ENCODE measurements around the gene XAGE3.
"Not testable (repeated sequence)": the region's sequence is repeated elsewhere in the genome, so short reads cannot be mapped to it uniquely, and the experiment has no call there.

Gene XAGE3

DNA sequence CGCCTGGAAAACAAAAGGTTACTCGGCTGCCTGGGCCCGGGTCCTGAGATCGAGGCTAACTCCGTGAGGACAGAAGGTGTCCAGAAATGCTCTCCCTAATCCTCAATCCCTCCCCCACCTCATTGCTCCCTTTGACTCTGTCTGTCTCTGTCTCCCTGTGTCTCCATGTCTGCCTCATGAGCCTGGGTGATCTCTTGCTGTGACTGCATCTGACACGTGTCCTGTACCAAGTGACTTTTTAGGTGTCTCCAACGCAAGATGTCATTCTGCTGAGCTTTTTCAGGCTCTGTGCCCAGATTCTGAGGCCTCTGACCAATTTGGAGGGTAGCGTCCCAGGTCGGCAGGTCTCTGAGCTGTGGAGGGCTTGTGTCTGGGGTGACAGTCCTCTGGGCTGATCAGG, 20.2 kb upstream of the XAGE3 start:
- not testable (repeated sequence) for H3K27ac ChIP-seq (ENCODE audit: low read length); H3K9ac ChIP-seq (ENCODE audit: low read length in 2 of 2); H3K4me3 ChIP-seq (ENCODE audit: low read length in 2 of 2); H3K36me3 ChIP-seq (ENCODE audit: control insufficient read depth in 2 of 2, insufficient read depth in 2 of 2, low read length in 2 of 2); H3K4me1 ChIP-seq (ENCODE audit: control insufficient read depth, insufficient read depth, low read length); H3K9me3 ChIP-seq (ENCODE audit: control insufficient read depth in 2 of 2, low read length in 2 of 2); H3K27me3 ChIP-seq (ENCODE audit: control insufficient read depth in 1 of 2, insufficient read depth in 2 of 2, low read length in 2 of 2)

DNA sequence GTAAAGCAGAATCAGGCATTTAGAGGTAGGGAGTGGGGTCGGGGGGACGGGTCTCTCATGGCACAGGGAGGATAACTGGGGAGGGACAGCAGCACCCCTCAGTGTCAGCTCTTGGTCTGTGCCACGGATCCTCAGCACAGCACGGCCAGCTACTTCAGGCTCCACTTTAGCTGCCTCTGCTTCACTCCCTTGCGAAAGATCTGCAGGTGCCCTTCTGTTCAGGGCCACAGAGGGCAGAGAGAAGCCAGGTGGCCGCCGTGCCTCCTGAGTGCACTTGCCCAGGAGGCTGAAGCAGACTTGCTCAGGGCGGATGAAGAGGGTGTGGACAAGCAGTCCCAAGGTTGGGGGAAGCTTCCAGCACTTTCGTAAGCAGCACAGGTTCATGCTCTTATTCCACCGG, 19.6 kb upstream of the XAGE3 start:
- not testable (repeated sequence) for H3K36me3 ChIP-seq (ENCODE audit: control insufficient read depth in 2 of 2, insufficient read depth in 2 of 2, low read length in 2 of 2); H3K4me1 ChIP-seq (ENCODE audit: control insufficient read depth, insufficient read depth, low read length); H3K4me3 ChIP-seq (ENCODE audit: low read length in 2 of 2); H3K9ac ChIP-seq (ENCODE audit: low read length in 2 of 2); H3K27me3 ChIP-seq (ENCODE audit: control insufficient read depth in 1 of 2, insufficient read depth in 2 of 2, low read length in 2 of 2); H3K27ac ChIP-seq (ENCODE audit: low read length); H3K9me3 ChIP-seq (ENCODE audit: control insufficient read depth in 2 of 2, low read length in 2 of 2)

DNA sequence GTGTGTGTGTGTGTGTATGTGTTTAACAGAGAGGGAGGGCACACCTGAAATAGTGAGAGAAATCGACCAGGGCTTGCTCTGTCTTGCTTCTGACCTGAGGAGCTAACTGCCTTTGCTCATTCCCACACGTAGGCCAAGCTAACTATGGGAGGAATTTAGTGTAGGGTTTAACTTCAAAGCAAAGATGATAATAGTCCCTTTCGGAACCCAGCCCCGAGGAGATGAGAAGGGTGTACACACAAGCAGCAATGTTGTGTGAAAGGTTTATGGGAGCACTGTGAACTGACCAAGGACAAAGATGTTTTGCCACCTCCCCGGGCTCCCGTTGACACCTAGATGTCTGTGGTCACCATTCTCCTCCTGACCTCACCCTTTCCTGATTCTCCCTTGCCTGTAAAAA, 8.5 kb upstream of the XAGE3 start:
- H3K4me1 ChIP-seq (ENCODE audit: control insufficient read depth, insufficient read depth, low read length); H3K27ac ChIP-seq (ENCODE audit: low read length); H3K36me3 ChIP-seq (ENCODE audit: control insufficient read depth in 2 of 2, insufficient read depth in 2 of 2, low read length in 2 of 2); H3K4me3 ChIP-seq (ENCODE audit: low read length in 2 of 2); H3K9ac ChIP-seq (ENCODE audit: low read length in 2 of 2); H3K9me3 ChIP-seq (ENCODE audit: control insufficient read depth in 2 of 2, low read length in 2 of 2): not testable (repeated sequence)
- H3K27me3 ChIP-seq (ENCODE audit: control insufficient read depth in 1 of 2, insufficient read depth in 2 of 2, low read length in 2 of 2) = peaks cover 0 to 17% of the 10 kb centered on the region in 2 donors

DNA sequence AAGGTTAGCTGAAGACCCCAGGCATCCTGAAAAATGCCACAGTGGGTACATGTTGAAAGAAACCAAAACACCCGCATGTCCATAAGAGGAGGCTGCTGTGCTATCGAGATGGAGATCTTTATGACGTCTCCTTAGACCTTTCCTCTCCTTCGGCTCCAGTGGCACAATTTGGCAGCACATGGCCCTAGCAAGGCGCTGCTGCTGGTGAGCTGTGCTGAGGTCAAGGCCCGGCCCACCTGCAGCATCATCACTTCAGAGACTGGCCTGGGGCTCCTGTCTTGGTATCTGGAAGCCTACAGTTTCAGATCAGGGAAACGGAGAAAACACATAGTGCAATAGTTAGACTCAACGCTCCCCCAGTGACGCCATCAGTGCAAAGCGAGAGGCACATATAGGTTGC, 7.6 kb upstream of the XAGE3 start:
- H3K9me3 ChIP-seq (ENCODE audit: control insufficient read depth in 2 of 2, low read length in 2 of 2) = not testable (repeated sequence)
- peaks cover 0 to 17% of the 10 kb centered on the region in 2 donors for H3K27me3 ChIP-seq (ENCODE audit: control insufficient read depth in 1 of 2, insufficient read depth in 2 of 2, low read length in 2 of 2)

DNA sequence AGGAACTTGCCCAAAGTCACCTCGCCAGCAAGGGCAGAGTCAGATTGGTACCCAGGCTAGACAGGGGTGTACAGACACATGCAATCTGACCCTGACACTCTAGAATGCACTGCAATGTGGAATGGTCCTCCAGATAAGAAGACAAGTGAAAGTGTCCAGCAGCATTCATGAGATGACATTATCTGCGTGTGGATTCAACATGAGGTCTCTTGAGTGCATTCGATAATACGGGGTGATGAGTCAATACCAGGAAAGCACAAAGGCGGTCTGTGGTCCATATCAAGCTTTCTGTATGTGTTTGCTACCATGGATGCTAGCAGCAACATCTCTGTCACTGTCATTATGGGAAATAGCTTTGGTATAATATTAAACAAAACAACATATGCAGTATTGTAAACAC, 6.8 kb upstream of the XAGE3 start:
- no peaks in the 10 kb centered on the region for H3K4me1 ChIP-seq (ENCODE audit: control insufficient read depth, insufficient read depth, low read length)
- no peak overlapping the region for H3K9ac ChIP-seq (ENCODE audit: low read length in 2 of 2)

More for the DNA sequence above, 7.6 kb upstream of the XAGE3 start:
- not testable (repeated sequence) for H3K36me3 ChIP-seq (ENCODE audit: control insufficient read depth in 2 of 2, insufficient read depth in 2 of 2, low read length in 2 of 2); H3K27ac ChIP-seq (ENCODE audit: low read length); H3K9ac ChIP-seq (ENCODE audit: low read length in 2 of 2); H3K4me1 ChIP-seq (ENCODE audit: control insufficient read depth, insufficient read depth, low read length); H3K4me3 ChIP-seq (ENCODE audit: low read length in 2 of 2)

DNA sequence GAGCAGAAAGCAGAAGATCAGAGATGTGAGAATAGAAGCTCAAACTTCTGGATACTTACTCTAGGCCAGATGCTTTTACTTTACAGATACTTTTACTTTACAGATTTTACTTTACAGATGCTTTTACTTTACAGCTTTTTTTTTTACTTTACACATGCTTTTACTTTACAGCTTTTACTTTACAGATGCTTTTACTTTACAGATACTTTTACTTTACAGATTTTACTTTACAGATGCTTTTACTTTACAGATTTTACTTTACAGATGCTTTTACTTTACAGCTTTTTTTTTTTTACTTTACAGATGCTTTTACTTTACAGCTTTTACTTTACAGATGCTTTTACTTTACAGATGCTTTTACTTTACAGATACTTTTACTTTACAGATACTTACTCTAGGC, 5.9 kb upstream of the XAGE3 start:
- H3K4me1 ChIP-seq (ENCODE audit: control insufficient read depth, insufficient read depth, low read length); H3K9me3 ChIP-seq (ENCODE audit: control insufficient read depth in 2 of 2, low read length in 2 of 2); H3K36me3 ChIP-seq (ENCODE audit: control insufficient read depth in 2 of 2, insufficient read depth in 2 of 2, low read length in 2 of 2); H3K4me3 ChIP-seq (ENCODE audit: low read length in 2 of 2); H3K27ac ChIP-seq (ENCODE audit: low read length); H3K9ac ChIP-seq (ENCODE audit: low read length in 2 of 2): not testable (repeated sequence)
- H3K27me3 ChIP-seq (ENCODE audit: control insufficient read depth in 1 of 2, insufficient read depth in 2 of 2, low read length in 2 of 2) = peaks cover 0 to 17% of the 10 kb centered on the region in 2 donors

More for the DNA sequence above, 6.8 kb upstream of the XAGE3 start:
- peaks cover 0 to 17% of the 10 kb centered on the region in 2 donors for H3K27me3 ChIP-seq (ENCODE audit: control insufficient read depth in 1 of 2, insufficient read depth in 2 of 2, low read length in 2 of 2)
- no peak overlapping the region for H3K4me3 ChIP-seq (ENCODE audit: low read length in 2 of 2)
- no peak overlapping the region for H3K27ac ChIP-seq (ENCODE audit: low read length)
- H3K9me3 ChIP-seq (ENCODE audit: control insufficient read depth in 2 of 2, low read length in 2 of 2) = no peaks in the 10 kb centered on the region
- no peaks in the 10 kb centered on the region for H3K36me3 ChIP-seq (ENCODE audit: control insufficient read depth in 2 of 2, insufficient read depth in 2 of 2, low read length in 2 of 2)

DNA sequence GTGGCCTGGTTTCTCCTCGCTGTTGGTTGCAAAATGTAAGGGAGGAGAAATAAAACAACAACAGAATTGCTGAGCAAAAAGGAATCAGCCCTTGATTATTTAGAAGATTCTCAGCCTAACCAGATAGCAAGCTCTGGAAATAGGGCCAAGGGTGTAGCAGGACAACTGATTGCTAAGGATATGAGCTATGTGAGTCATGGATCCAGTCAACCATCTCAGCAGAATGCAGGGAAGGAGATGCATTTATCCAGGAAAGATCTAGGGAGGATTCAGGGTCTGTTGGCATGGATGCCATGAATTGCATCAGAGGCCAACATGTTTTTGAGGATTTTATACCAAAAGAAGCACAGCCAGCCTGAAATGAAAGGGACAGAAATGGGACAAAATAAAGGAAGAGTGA, 2.2 kb upstream of the XAGE3 start:
- H3K4me1 ChIP-seq (ENCODE audit: control insufficient read depth, insufficient read depth, low read length) = no peaks in the 10 kb centered on the region
- H3K27ac ChIP-seq (ENCODE audit: low read length) = no peak overlapping the region
- no peaks in the 10 kb centered on the region for H3K36me3 ChIP-seq (ENCODE audit: control insufficient read depth in 2 of 2, insufficient read depth in 2 of 2, low read length in 2 of 2)
- H3K9me3 ChIP-seq (ENCODE audit: control insufficient read depth in 2 of 2, low read length in 2 of 2) = no peaks in the 10 kb centered on the region
- peaks cover 0 to 14% of the 10 kb centered on the region in 2 donors for H3K27me3 ChIP-seq (ENCODE audit: control insufficient read depth in 1 of 2, insufficient read depth in 2 of 2, low read length in 2 of 2)
- no peak overlapping the region for H3K4me3 ChIP-seq (ENCODE audit: low read length in 2 of 2)
- H3K9ac ChIP-seq (ENCODE audit: low read length in 2 of 2) = no peak overlapping the region

DNA sequence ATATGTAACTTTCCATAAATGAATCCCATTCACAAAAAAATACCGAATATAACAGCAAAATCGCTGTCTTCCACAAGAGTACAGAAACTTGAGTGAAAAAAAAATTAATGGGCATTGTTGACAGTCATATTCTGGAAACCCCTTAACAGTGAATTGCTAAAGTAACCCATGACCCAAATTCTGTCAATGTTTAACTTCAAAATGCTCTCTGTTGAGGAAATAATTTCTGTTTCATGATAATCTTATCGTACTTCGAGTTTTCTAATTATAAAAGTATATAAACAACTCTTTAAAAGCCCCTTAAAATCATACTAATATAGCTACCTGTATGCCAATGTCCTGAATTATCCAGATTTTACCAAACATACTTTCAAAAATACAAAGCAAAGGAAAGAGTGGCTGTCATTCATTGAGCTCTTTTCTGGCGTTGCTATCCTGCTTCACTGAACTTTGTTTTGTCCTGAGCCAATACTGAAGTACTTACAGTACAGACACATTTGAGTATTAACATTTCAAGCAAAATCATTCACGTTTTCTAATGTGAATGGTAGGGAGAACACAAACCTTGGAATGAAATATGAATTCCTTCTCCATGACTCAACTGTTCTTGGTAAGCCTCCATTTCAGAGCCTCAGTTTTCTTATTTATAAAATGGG, 2.4 kb downstream of the XAGE3 start:
- no peaks in the 10 kb centered on the region for H3K9me3 ChIP-seq (ENCODE audit: control insufficient read depth in 2 of 2, low read length in 2 of 2)
- H3K27ac ChIP-seq (ENCODE audit: low read length) = no peak overlapping the region
- no peak overlapping the region for H3K9ac ChIP-seq (ENCODE audit: low read length in 2 of 2)
- H3K4me3 ChIP-seq (ENCODE audit: low read length in 2 of 2) = no peak overlapping the region
- H3K4me1 ChIP-seq (ENCODE audit: control insufficient read depth, insufficient read depth, low read length) = no peaks in the 10 kb centered on the region
- H3K27me3 ChIP-seq (ENCODE audit: control insufficient read depth in 1 of 2, insufficient read depth in 2 of 2, low read length in 2 of 2) = peaks cover 0 to 5% of the 10 kb centered on the region in 2 donors
- no peaks in the 10 kb centered on the region for H3K36me3 ChIP-seq (ENCODE audit: control insufficient read depth in 2 of 2, insufficient read depth in 2 of 2, low read length in 2 of 2)

DNA sequence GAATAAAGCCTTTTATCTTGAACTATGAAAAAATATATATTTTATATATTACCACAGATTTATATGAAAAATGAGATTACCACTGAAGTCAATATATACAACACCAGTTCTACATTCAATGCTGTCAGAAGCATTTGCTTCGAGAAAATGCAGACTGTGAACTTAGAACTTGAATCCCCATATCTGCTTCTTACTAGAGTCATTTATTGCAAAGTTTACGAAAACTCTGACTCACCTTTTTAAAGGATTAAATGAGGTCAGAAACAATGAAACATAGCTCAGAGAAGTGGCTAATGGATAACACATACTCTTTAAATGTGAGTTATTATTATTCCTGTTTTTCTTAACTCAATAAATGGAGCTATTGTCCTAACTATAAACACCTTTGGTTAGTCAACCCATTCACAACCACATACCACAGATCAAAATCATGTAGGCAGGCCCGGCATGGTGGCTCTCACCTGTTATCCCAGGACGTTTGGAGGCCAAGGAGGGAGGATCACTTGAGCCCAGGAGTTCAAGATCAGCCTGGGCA, 10.8 kb downstream of the XAGE3 start:
- H3K27ac ChIP-seq (ENCODE audit: low read length) = not testable (repeated sequence)

DNA sequence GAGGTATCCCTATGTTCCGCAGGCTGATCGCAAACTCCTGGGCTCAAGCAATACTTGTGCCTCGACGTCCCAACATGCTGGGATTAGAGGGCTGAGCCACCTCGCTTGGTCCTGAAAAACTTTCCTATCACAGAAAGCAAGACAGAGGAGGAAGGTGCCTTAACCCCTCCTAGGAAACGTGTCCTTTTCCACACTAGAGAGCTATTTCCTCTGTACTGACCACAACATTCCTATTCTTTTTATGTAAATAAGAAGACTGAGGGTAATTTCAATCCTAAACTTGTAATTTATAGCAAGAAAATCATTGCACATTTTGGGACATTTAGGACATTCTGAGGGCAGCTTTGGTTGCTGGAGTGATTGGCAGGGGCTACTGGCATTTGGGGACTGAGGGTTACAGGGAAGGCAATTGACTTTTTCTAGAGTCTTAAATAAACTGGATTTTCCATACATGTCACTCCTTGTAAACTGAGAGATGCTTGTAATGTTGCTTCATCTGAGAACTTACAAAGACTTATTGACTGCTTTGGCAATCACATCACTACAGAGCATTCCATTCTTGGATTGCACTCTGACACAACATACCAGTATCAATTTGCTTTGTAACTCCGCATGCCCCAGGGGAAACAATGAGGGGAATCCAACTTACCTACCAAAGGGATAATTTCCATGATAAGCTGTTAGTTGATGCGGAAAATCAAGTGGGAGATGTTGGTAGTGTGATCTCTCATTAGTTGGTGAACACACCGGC, 15.6 kb downstream of the XAGE3 start:
- Histone ChIP-seq H3K9me3 (ENCODE audit: control insufficient read depth in 2 of 2, low read length in 2 of 2) (peaks cover 0 to 2% of the 10 kb centered on the region in 2 donors), H3K9ac (ENCODE audit: low read length in 2 of 2) (no peak overlapping the region), H3K27me3 (ENCODE audit: control insufficient read depth in 1 of 2, insufficient read depth in 2 of 2, low read length in 2 of 2) (peaks cover 0 to 32% of the 10 kb centered on the region in 2 donors), H3K4me3 (ENCODE audit: low read length in 2 of 2) (no peak overlapping the region), H3K36me3 (ENCODE audit: control insufficient read depth in 2 of 2, insufficient read depth in 2 of 2, low read length in 2 of 2) (no peaks in the 10 kb centered on the region), H3K4me1 (ENCODE audit: control insufficient read depth, insufficient read depth, low read length) (no peaks in the 10 kb centered on the region), H3K27ac (ENCODE audit: low read length) (no peak overlapping the region)

More for the DNA sequence above, 10.8 kb downstream of the XAGE3 start:
- not testable (repeated sequence) for H3K36me3 ChIP-seq (ENCODE audit: control insufficient read depth in 2 of 2, insufficient read depth in 2 of 2, low read length in 2 of 2); H3K9ac ChIP-seq (ENCODE audit: low read length in 2 of 2); H3K4me1 ChIP-seq (ENCODE audit: control insufficient read depth, insufficient read depth, low read length); H3K9me3 ChIP-seq (ENCODE audit: control insufficient read depth in 2 of 2, low read length in 2 of 2); H3K4me3 ChIP-seq (ENCODE audit: low read length in 2 of 2)
- H3K27me3 ChIP-seq (ENCODE audit: control insufficient read depth in 1 of 2, insufficient read depth in 2 of 2, low read length in 2 of 2) = peaks cover 0 to 16% of the 10 kb centered on the region in 2 donors

DNA sequence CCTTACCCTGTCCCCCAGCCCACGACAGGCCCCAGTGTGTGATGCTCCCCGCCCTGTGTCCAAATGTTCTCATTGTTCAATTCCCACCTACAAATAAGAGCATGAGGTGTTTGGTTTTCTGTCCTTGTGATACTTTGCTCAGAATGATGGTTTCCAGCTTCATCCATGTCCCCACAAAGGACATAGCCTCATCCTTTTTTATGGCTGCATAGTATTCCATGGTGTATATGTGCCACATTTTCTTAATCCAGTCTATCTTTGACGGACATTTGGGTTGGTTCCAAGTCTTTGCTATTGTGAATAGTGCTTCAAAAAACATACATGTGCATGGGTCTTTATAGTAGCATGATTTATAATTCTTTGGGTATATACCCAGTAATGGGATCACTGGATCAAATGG, 24.3 kb downstream of the XAGE3 start:
- not testable (repeated sequence) for H3K27me3 ChIP-seq (ENCODE audit: control insufficient read depth in 1 of 2, insufficient read depth in 2 of 2, low read length in 2 of 2); H3K27ac ChIP-seq (ENCODE audit: low read length); H3K4me1 ChIP-seq (ENCODE audit: control insufficient read depth, insufficient read depth, low read length); H3K9me3 ChIP-seq (ENCODE audit: control insufficient read depth in 2 of 2, low read length in 2 of 2); H3K36me3 ChIP-seq (ENCODE audit: control insufficient read depth in 2 of 2, insufficient read depth in 2 of 2, low read length in 2 of 2); H3K9ac ChIP-seq (ENCODE audit: low read length in 2 of 2); H3K4me3 ChIP-seq (ENCODE audit: low read length in 2 of 2)
